ENCODE results near the gene AKAP13. TPM values are rescaled to one million over a fixed set of nuclear protein-coding genes. Genes with fewer than 3 reads are reported as not detected.

AKAP13 gene
- polyA plus RNA-seq, 1 of the 3 experiments (the other 2 are of a cell fraction), result 8.4 TPM

- Histone ChIP-seq H3K4me3 (ENCODE audit: low read depth in 2 of 2, low read length in 1 of 2) (no peak overlapping the region), H3K4me1 (ENCODE audit: control insufficient read depth in 1 of 2, insufficient read depth in 2 of 2, low read depth in 1 of 2, low read length in 1 of 2) (peaks cover 0 to 10% of the 10 kb centered on the region in 2 experiments; a peak in 1 of 4 replicates), H3K4me2 (no peak overlapping the region), H3F3A (replicated peaks; ENCODE audit: insufficient read depth) (peaks cover 4% of the 10 kb centered on the region), H3K79me2 (ENCODE audit: insufficient read depth) (peaks cover 61% of the 10 kb centered on the region), H3K9me3 (no peaks in the 10 kb centered on the region), H3K9me2 (no peaks in the 10 kb centered on the region), H4K20me1 (ENCODE audit: insufficient read depth) (peaks cover 19% of the 10 kb centered on the region), H3K27me3 (ENCODE audit: insufficient read depth) (no peaks in the 10 kb centered on the region), H3K36me3 (replicated peaks in 1 of 2; ENCODE audit: control insufficient read depth in 1 of 2, insufficient read depth in 2 of 2, low read length in 1 of 2) (no peaks in the 10 kb centered on the region), H3K9ac (no peak overlapping the region), H3K27ac (ENCODE audit: low read depth in 2 of 2, low read length in 1 of 2) (no peak overlapping the region), H2AFZ (ENCODE audit: low read depth) (no peak overlapping the region)
- 89% methylated on average over 2 of the region's 2 CpGs for WGBS (ENCODE audit: low lambda C conversion rate)
- TF ChIP-seq SMC3 (IDR thresholded peaks at IDR 0.05; ENCODE audit: low read depth, low read length) (no peak), RAD21 (IDR thresholded peaks at IDR 0.05; ENCODE audit: low read length) (no peak), JUND (IDR thresholded peaks at IDR 0.05) (no peak), TAF1 (IDR thresholded peaks at IDR 0.05; ENCODE audit: borderline replicate concordance, low read depth, low read length) (no peak), TCF12 (IDR thresholded peaks at IDR 0.05) (no peak), TEAD4 (IDR thresholded peaks at IDR 0.05; ENCODE audit: borderline replicate concordance, insufficient read depth) (no peak), PBX3 (IDR thresholded peaks at IDR 0.05) (no peak), SIN3A (IDR thresholded peaks at IDR 0.05; ENCODE audit: borderline replicate concordance, low read depth, low read length) (no peak), CHD2 (IDR thresholded peaks at IDR 0.05; ENCODE audit: low read length, partially characterized antibody) (no peak), GABPA (IDR thresholded peaks at IDR 0.05; ENCODE audit: low read depth) (no peak), FOSL2 (IDR thresholded peaks at IDR 0.05; ENCODE audit: borderline replicate concordance, low read depth) (no peak), POLR2AphosphoS5 (IDR thresholded peaks at IDR 0.05; ENCODE audit: low read depth, low read length) (no peak), YY1 (IDR thresholded peaks at IDR 0.05; ENCODE audit: low read depth) (no peak), FOXM1 (IDR thresholded peaks at IDR 0.05; ENCODE audit: low read depth) (no peak), MEF2A (IDR thresholded peaks at IDR 0.05; ENCODE audit: borderline replicate concordance, low read depth) (no peak), RCOR1 (IDR thresholded peaks at IDR 0.05; ENCODE audit: low read length) (no peak), IRF3 (IDR thresholded peaks at IDR 0.05; ENCODE audit: low read depth, low read length) (no peak), NRF1 (IDR thresholded peaks at IDR 0.05; ENCODE audit: low read depth, low read length) (no peak), GATA2 (CRISPR knock-in tag; IDR thresholded peaks at IDR 0.05) (no peak)
- ChIA-PET CTCF (interaction anchor here (1.1 to 10.5 kb wide), 4 partner anchors 9 to 216 kb away, joined by 3 to 97 read pairs (median 11); no protein-coding TSS in a partner anchor), POLR2A (no interaction called here)
- no peak for DNase-seq
These were observed 126.7 kb downstream of the AKAP13 start for GRCh38 chr15:85507114-85507513.

- no peak overlapping the region for H3K9ac ChIP-seq
- H3K27ac ChIP-seq (ENCODE audit: low read depth in 2 of 2, low read length in 1 of 2), result no peak overlapping the region; a peak in 1 of 4 replicates
- H3K9me2 ChIP-seq, result no peaks in the 10 kb centered on the region
- no peak for DNase-seq
- peaks cover 21% of the 10 kb centered on the region; the same call in 1 of the 2 replicates for H4K20me1 ChIP-seq (ENCODE audit: insufficient read depth)
- no peaks in the 10 kb centered on the region for H3K36me3 ChIP-seq (replicated peaks in 1 of 2; ENCODE audit: control insufficient read depth in 1 of 2, insufficient read depth in 2 of 2, low read length in 1 of 2)
- no peaks in the 10 kb centered on the region for H3K9me3 ChIP-seq
- ChIA-PET CTCF (interaction anchor here (1.4 kb wide), 1 partner anchor 128 kb away, joined by 3 read pairs; no protein-coding TSS in a partner anchor), POLR2A (no interaction called here)
- H3K4me2 ChIP-seq, result no peak overlapping the region
- WGBS (ENCODE audit: low lambda C conversion rate), result 98% methylated on average over 3 of the region's 3 CpGs
- no peak overlapping the region for H2AFZ ChIP-seq (ENCODE audit: low read depth)
- no peaks in the 10 kb centered on the region for H3K27me3 ChIP-seq (ENCODE audit: insufficient read depth)
- no peak overlapping the region for H3K4me3 ChIP-seq (ENCODE audit: low read depth in 2 of 2, low read length in 1 of 2)
- H3K4me1 ChIP-seq (ENCODE audit: control insufficient read depth in 1 of 2, insufficient read depth in 2 of 2, low read depth in 1 of 2, low read length in 1 of 2), result peaks cover 0 to 5% of the 10 kb centered on the region in 2 experiments; a peak in 1 of 4 replicates
- H3F3A ChIP-seq (replicated peaks; ENCODE audit: insufficient read depth), result no peaks in the 10 kb centered on the region
- peaks cover 68% of the 10 kb centered on the region for H3K79me2 ChIP-seq (ENCODE audit: insufficient read depth)
- TF ChIP-seq TAF1 (IDR thresholded peaks at IDR 0.05; ENCODE audit: borderline replicate concordance, low read depth, low read length) (no peak), EZH2phosphoT487 (IDR thresholded peaks at IDR 0.05; ENCODE audit: borderline replicate concordance, low read depth) (no peak), TCF12 (IDR thresholded peaks at IDR 0.05) (no peak), EP300 (IDR thresholded peaks at IDR 0.05; ENCODE audit: borderline replicate concordance in 1 of 2, low read depth in 1 of 2, low read length in 1 of 2) (no peak), JUND (IDR thresholded peaks at IDR 0.05) (no peak), FOXM1 (IDR thresholded peaks at IDR 0.05; ENCODE audit: low read depth) (no peak), RAD21 (IDR thresholded peaks at IDR 0.05; ENCODE audit: low read length) (no peak), CHD2 (IDR thresholded peaks at IDR 0.05; ENCODE audit: low read length, partially characterized antibody) (no peak), ZBTB33 (IDR thresholded peaks at IDR 0.05; ENCODE audit: borderline replicate concordance, low read depth) (no peak), YY1 (IDR thresholded peaks at IDR 0.05; ENCODE audit: low read depth) (no peak), MAX (IDR thresholded peaks at IDR 0.05; ENCODE audit: low read depth) (no peak), POLR2AphosphoS5 (IDR thresholded peaks at IDR 0.05; ENCODE audit: low read depth, low read length) (no peak), TEAD4 (IDR thresholded peaks at IDR 0.05; ENCODE audit: borderline replicate concordance, insufficient read depth) (no peak)
These were observed 129.6 kb downstream of the AKAP13 start for GRCh38 chr15:85509973-85510372.

Data from SK-N-SH (cell line).